Measurements from ENCODE around the gene SPRY1. TPM values are rescaled to one million over a fixed set of nuclear protein-coding genes. Genes with fewer than 3 reads are reported as not detected.

SPRY1 gene
- total RNA-seq, 2 experiments from 2014 or later: 0.13 to 0.79 TPM

GRCh38 chr4:123430031-123430430 is 33.4 kb downstream of the SPRY1 start:
- intact Hi-C loops (cut with micrococcal nuclease; ENCODE audit: unreplicated experiment): no loop called here
- no TSS peak for BruUV-seq (replicated peaks)

GRCh38 chr4:123430501-123430900 is 33.9 kb downstream of the SPRY1 start:
- no peaks in the 10 kb centered on the region for H3K9me3 ChIP-seq (ENCODE audit: low read length)
- H3K4me2 ChIP-seq (ENCODE audit: low read length): no peak overlapping the region
- ChIA-PET CTCF (ENCODE audit: unreplicated experiment) (no interaction called here), POLR2A (interaction anchor here (0.7 kb wide), 1 partner anchor 428 kb away, joined by 3 read pairs; no protein-coding TSS in a partner anchor)
- DNase-seq (ENCODE audit: low spot score): no peak
- H3K36me3 ChIP-seq (ENCODE audit: insufficient read depth, low read length): no peaks in the 10 kb centered on the region
- no peak for TF ChIP-seq CTCF (conservative IDR thresholded peaks at IDR 0.05; ENCODE audit: low read length)
- TF ChIP-seq EZH2phosphoT487 (IDR thresholded peaks at IDR 0.05; ENCODE audit: borderline replicate concordance, low read depth, low read length): no peak
- intact Hi-C loops (cut with micrococcal nuclease; ENCODE audit: unreplicated experiment): no loop called here
- H3K27ac ChIP-seq (ENCODE audit: low read depth, low read length, poor library complexity, severe bottlenecking): no peak overlapping the region
- no peaks in the 10 kb centered on the region for H3K9me2 ChIP-seq (ENCODE audit: insufficient read depth, low read length)
- no peak overlapping the region for H3K4me3 ChIP-seq (ENCODE audit: low read depth, low read length, poor library complexity, severe bottlenecking)
- no peaks in the 10 kb centered on the region for H3K4me1 ChIP-seq (ENCODE audit: insufficient read depth, low read length, poor library complexity, severe bottlenecking)
- H2AFZ ChIP-seq (ENCODE audit: low read length): no peak overlapping the region
- no peaks in the 10 kb centered on the region for H3K79me2 ChIP-seq (ENCODE audit: insufficient read depth, low read depth, low read length)
- H4K20me1 ChIP-seq (ENCODE audit: insufficient read depth, low read length): no peaks in the 10 kb centered on the region
- no TSS peak for BruUV-seq (replicated peaks)

More at GRCh38 chr4:123430031-123430430, 33.4 kb downstream of the SPRY1 start:
- TF ChIP-seq CTCF (conservative IDR thresholded peaks at IDR 0.05; ENCODE audit: low read length) (no peak), EZH2phosphoT487 (IDR thresholded peaks at IDR 0.05; ENCODE audit: borderline replicate concordance, low read depth, low read length) (no peak)
- Histone ChIP-seq H3K4me3 (ENCODE audit: low read depth, low read length, poor library complexity, severe bottlenecking) (no peak overlapping the region), H3K79me2 (ENCODE audit: insufficient read depth, low read depth, low read length) (no peaks in the 10 kb centered on the region), H3K9me3 (ENCODE audit: low read length) (no peaks in the 10 kb centered on the region), H4K20me1 (ENCODE audit: insufficient read depth, low read length) (no peaks in the 10 kb centered on the region), H3K36me3 (ENCODE audit: insufficient read depth, low read length) (no peaks in the 10 kb centered on the region), H3K4me1 (ENCODE audit: insufficient read depth, low read length, poor library complexity, severe bottlenecking) (no peaks in the 10 kb centered on the region), H2AFZ (ENCODE audit: low read length) (no peak overlapping the region), H3K27ac (ENCODE audit: low read depth, low read length, poor library complexity, severe bottlenecking) (no peak overlapping the region), H3K4me2 (ENCODE audit: low read length) (no peak overlapping the region), H3K9me2 (ENCODE audit: insufficient read depth, low read length) (no peaks in the 10 kb centered on the region)
- ChIA-PET POLR2A (interaction anchor here (0.6 kb wide), 1 partner anchor 75 kb away, joined by 3 read pairs; no protein-coding TSS in a partner anchor), CTCF (ENCODE audit: unreplicated experiment) (no interaction called here)
- no peak for DNase-seq (ENCODE audit: low spot score)

- Histone ChIP-seq H3K27ac (ENCODE audit: low read depth, low read length, poor library complexity, severe bottlenecking) (no peak overlapping the region), H3K4me1 (ENCODE audit: insufficient read depth, low read length, poor library complexity, severe bottlenecking) (no peaks in the 10 kb centered on the region), H2AFZ (ENCODE audit: low read length) (no peak overlapping the region), H3K79me2 (ENCODE audit: insufficient read depth, low read depth, low read length) (no peaks in the 10 kb centered on the region), H4K20me1 (ENCODE audit: insufficient read depth, low read length) (no peaks in the 10 kb centered on the region), H3K9me2 (ENCODE audit: insufficient read depth, low read length) (no peaks in the 10 kb centered on the region), H3K36me3 (ENCODE audit: insufficient read depth, low read length) (no peaks in the 10 kb centered on the region; the same call in 1 of the 2 replicates), H3K4me3 (ENCODE audit: low read depth, low read length, poor library complexity, severe bottlenecking) (no peak overlapping the region), H3K4me2 (ENCODE audit: low read length) (no peak overlapping the region), H3K9me3 (ENCODE audit: low read length) (no peaks in the 10 kb centered on the region)
- intact Hi-C loops (cut with micrococcal nuclease; ENCODE audit: unreplicated experiment): no loop called here
- TF ChIP-seq EZH2phosphoT487 (IDR thresholded peaks at IDR 0.05; ENCODE audit: borderline replicate concordance, low read depth, low read length): no peak
- TF ChIP-seq CTCF (conservative IDR thresholded peaks at IDR 0.05; ENCODE audit: low read length): no peak
- CTCF ChIA-PET (ENCODE audit: unreplicated experiment): no interaction called here
- POLR2A ChIA-PET: interaction anchor here (0.6 to 1.9 kb wide), 5 partner anchors 11 to 40 kb away, joined by 3 to 7 read pairs (median 3); no protein-coding TSS in a partner anchor
- BruUV-seq (replicated peaks): no TSS peak
- no peak for DNase-seq (ENCODE audit: low spot score)
Observed at GRCh38 chr4:123433573-123433972, 37.0 kb downstream of the SPRY1 start.

Data from OCI-LY7 (cell line).